H1 (cell line): Measurements from ENCODE around the gene PTER. TPM values are rescaled to one million over a fixed set of nuclear protein-coding genes. Genes with fewer than 3 reads are reported as not detected.

ENCODE experiments used
- BACH1 ChIP-seq: IDR thresholded peaks from 2 replicates; pipeline ENCODE4 v1.6.1; 2012; ENCODE audit warnings: low read length, improper control_type of control experiment
- GABPA ChIP-seq: IDR thresholded peaks from 2 replicates; pipeline ENCODE4 v1.6.1; 2011; ENCODE audit warnings: mild to moderate bottlenecking, low read length, moderate library complexity, borderline replicate concordance; ENCODE audit not compliant: insufficient read depth
- JUN ChIP-seq: IDR thresholded peaks from 2 replicates; pipeline ENCODE4 v1.6.1; 2011; ENCODE audit warnings: low read depth, mild to moderate bottlenecking, improper control_type of control experiment, low read length
- KDM4A ChIP-seq: IDR thresholded peaks from one replicate; pipeline ENCODE4 v1.7.1; 2012; ENCODE audit warnings: low read depth, mild to moderate bottlenecking, moderate library complexity, low read length, inconsistent platforms; ENCODE audit not compliant: severe bottlenecking
- RFX5 ChIP-seq: IDR thresholded peaks from 2 replicates; pipeline ENCODE4 v1.6.1; 2011; ENCODE audit warnings: low read depth, low read length, improper control_type of control experiment, borderline replicate concordance
- SP1 ChIP-seq: IDR thresholded peaks from 2 replicates; pipeline ENCODE4 v1.6.1; 2011; ENCODE audit warnings: low read depth, low read length
- SP2 ChIP-seq: IDR thresholded peaks from 2 replicates; pipeline ENCODE4 v1.6.1; 2012; ENCODE audit warnings: mild to moderate bottlenecking, low read length, inconsistent platforms
- SUZ12 ChIP-seq: fragments of 200-600 bp; sonication (generic); IDR thresholded peaks from 2 replicates; pipeline ENCODE4 v1.6.1; 2012; ENCODE audit warnings: mild to moderate bottlenecking, inconsistent platforms, low read length, moderate library complexity, mixed read lengths
- polyA plus RNA-seq, 7 experiments: library from polyadenylated mRNA; depleted of rRNA in 3 of 7; stranded (reverse) in 5 of 7; unstranded in 2 of 7; fragments of >200 nt in 5 of 7; fragments of 200-250 nt in 2 of 7; gene quantifications; 1 replicate in 5 of 7; 2 replicates in 1 of 7; 4 replicates in 1 of 7; pipeline versions ENCODE4 v1.2.1 to v1.2.3, GENCODE V29; 2011 to 2013; ENCODE audit warnings: missing spikeins in 2 of 7, mixed read lengths in 2 of 7
- total RNA-seq: library from RNA; stranded (reverse); fragmentation: NEBNext Ultra II Directional; extraction: Animal tissue kit (Norgen Biotek cat#: 25700); gene quantifications from 2 replicates; pipeline ENCODE4 v1.2.1, GENCODE V29; 2021
- TF ChIP-seq, protein P1 (sequence below): IDR thresholded peaks from 2 replicates; pipeline ENCODE4 v1.6.1; 2012; ENCODE audit warnings: low read length, inconsistent platforms

Gene PTER
- total and polyA plus RNA-seq, 2 of the 8 experiments (the other 6 are each of a cell fraction or from before 2014, with no cell fraction given): 4.4 to 7.8 TPM

DNA sequence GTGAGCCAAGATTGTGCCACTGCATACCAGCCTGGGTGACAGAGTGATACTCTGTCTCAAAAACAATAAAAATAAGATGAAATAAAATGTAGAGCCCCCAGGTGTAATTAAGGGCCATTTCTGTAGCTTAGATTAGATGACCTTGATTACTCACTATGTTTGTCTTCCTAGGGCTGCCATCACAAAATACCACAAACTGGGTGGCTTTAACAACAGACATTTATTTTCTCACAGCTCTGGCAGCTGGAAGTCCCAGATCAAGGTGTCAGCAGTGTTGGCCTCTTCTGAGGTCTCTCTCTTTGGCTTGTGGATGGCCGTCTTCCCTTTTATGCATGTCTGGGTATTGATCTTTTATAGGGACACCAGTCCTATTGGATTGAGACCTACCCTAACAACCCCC, 6.1 kb downstream of the PTER start (continued):
- TF ChIP-seq SP2: no peak
- no peak for TF ChIP-seq KDM4A
- no peak for TF ChIP-seq GABPA
- TF ChIP-seq, protein P1, sequence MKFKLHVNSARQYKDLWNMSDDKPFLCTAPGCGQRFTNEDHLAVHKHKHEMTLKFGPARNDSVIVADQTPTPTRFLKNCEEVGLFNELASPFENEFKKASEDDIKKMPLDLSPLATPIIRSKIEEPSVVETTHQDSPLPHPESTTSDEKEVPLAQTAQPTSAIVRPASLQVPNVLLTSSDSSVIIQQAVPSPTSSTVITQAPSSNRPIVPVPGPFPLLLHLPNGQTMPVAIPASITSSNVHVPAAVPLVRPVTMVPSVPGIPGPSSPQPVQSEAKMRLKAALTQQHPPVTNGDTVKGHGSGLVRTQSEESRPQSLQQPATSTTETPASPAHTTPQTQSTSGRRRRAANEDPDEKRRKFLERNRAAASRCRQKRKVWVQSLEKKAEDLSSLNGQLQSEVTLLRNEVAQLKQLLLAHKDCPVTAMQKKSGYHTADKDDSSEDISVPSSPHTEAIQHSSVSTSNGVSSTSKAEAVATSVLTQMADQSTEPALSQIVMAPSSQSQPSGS: no peak
- TF ChIP-seq SP1: no peak
- no peak for TF ChIP-seq SUZ12
- no peak for TF ChIP-seq JUN
- TF ChIP-seq BACH1: no peak
- no peak for TF ChIP-seq RFX5
